Fibroblast of skin of abdomen (primary cell): Measurements from ENCODE around the gene ABHD10. TPM values are rescaled to one million over a fixed set of nuclear protein-coding genes. Genes with fewer than 3 reads are reported as not detected.

ENCODE experiments used
- DNase-seq: peaks from one replicate; pipeline ENCODE4 v3.0.0-alpha.2; 2013
- polyA plus RNA-seq, 2 experiments: library from polyadenylated mRNA; unstranded; fragments of 120-200 nt; gene quantifications; one replicate each; pipeline ENCODE4 v1.2.1, GENCODE V29; 2013; ENCODE audit not compliant: insufficient read length in 2 of 2

Gene ABHD10
- 20.0 TPM for polyA plus RNA-seq (2013, experiment 1 of 2; ENCODE audit: insufficient read length)
- polyA plus RNA-seq (2013, experiment 2 of 2; ENCODE audit: insufficient read length), result 22.0 TPM

DNA sequence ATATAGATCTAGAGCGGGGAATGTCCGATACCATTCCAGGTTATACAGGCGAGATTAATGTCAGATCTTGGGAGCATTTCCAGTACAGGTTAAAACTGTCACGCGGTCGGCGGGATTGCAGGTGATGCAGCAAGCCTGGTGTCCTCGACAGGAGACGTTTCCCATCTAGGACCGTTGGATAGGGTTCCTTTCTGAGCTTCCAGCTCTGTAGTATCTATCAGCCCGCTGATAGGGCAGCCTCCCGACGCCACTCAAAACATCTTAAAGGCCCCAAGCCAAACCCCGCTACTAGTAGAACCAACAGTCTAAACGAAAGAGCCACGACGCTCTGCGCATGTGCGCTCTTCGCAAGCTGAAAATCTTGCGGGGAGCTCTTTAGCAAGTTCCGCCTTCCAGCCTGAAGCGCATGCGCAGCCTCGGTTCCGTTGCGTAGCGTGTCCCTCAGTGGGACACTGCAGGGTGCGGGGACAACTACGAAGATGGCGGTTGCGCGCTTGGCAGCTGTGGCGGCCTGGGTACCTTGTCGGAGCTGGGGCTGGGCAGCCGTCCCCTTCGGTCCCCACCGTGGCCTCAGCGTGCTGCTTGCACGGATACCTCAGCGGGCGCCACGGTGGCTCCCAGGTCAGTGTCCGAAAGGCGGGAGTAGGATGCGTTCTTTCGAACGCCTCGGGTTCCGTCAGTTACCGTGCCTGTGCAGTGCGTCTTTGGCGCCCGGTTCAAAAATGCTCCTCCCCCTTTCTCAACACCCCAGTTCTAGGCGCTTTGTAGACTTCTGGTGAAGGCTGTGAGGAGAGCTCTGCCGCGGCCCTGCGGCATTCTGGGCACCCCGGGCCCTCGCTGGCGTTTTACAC is at the start of gene ABHD10:
Gene ABHD10 (plus strand): TSS at position 444 of the 851 bp plus-strand sequence. CDS start 36 bp downstream, at position 480.
- peak; percentile 98 for DNase-seq

DNA sequence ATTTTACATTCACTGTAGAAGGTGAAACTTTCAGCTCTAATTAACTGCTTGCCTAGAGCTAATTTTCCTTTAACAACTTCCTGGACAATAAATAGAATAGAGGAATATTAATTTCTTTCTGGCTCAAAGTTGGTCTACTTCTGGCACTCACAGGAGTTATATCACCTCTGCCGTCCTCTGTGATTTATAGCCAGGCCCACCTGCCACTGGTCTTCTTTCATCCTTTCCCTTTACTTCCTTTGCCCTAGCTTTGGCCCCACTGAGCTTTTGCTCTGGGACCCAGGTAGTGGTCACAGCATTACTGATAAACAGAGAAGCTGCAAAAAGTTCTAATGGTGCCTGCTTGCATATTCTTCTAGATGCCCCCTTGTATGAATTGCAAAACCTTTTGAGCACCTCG is 49.3 kb upstream of the ABHD10 start:
- no peak for DNase-seq

GRCh38 chr3:111932946-111933345 is 45.9 kb upstream of the ABHD10 start:
- DNase-seq, result no peak

GRCh38 chr3:111936191-111936841 is 42.5 kb upstream of the ABHD10 start:
- DNase-seq, result peak; percentile 83

DNA sequence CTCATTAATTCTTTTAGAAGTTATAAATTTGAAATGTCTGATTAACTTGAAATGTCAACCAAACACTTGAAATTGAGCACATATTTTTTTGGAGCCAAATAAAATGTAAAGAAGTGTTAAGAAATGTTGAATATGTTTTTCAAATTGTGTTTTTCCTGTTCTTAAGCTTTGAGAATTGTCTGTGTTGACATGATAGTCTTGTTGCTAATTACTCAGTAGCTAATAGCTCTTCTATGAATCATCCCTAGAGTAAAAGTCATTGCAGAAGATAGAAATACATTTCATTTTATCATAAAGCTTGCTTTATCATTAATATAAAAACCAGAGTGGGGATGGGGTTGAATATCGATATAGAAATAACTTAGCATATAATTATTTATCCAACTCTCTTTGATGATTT is 41.9 kb upstream of the ABHD10 start:
- peak; percentile 35 for DNase-seq

DNA sequence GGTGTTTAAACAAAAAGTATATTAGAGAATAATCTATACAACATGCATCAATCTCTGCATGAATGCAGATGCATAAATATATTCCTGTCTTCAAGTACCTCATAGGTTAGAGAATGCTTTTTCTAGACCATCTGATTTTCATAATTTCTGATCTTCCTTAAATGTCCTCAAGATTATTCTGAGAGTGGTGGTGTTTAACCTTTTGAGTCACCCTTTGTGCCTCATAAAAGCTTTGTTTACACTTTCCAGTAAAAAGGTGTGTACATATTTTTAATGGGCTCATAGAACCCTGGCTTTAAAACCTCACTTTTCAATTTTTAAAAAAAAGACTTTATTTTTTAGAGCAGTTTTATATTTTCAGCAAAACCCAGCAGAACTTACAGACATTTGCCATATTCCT is 41.0 kb upstream of the ABHD10 start:
- DNase-seq, result no peak

- DNase-seq, result no peak
Observed at GRCh38 chr3:111939873-111940272, 39.0 kb upstream of the ABHD10 start.

DNA sequence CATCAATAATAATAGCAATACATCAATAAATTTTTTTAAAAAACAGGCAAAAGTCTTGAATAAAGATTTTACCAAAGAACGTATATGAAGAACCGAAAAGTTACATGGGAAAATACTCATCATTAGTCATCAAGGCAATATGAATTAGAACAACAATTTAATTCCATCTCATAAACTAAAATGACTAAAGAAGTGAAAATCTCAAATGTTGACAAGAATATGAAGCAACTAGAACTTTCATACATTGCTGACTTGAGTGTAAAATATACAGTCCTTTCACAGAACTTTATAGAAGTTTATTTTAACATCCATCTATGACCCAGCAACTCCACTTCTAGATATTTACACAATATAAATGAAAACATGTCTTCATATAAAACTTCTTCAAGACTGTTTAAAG is 35.3 kb upstream of the ABHD10 start:
- no peak for DNase-seq

DNA sequence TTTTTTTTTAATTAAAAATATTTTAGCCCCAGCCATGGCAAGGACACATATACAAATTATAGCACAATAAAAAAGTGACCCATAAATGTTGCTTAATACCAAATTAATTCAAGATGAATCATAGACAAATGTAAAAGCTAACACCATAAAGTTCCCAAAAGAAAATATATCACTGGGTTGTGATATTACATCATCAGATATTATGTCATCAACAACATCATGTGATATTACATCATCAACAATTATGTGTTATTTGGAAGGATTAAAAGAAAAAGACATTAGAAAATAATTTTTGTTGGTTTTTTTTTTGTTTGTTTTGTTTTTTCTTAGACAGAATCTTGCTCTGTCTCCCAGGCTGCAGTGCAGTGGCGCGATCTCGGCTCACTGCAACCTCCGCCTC is 34.5 kb upstream of the ABHD10 start:
- no peak for DNase-seq

GRCh38 chr3:111947231-111947630 is 31.6 kb upstream of the ABHD10 start:
- peak; percentile 55 for DNase-seq

DNA sequence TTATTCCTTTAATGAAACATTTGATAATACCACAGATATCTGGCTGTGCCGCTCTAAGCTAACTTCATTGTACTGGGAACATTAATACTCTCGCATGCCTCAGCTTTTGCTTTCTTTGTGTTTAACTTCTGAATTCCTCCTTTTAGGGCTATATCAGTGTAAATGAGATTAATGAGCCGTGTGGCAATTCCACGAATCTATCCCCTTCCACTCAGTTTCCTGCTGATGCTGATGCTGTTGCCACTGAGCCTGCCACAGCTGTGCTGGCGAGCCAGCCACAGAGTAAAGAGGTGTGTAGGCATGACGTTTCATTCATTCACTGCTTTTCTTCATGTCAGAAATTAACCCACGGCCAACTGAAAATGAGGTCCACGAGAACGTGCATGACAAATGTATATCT is 30.0 kb upstream of the ABHD10 start:
- no peak for DNase-seq

DNA sequence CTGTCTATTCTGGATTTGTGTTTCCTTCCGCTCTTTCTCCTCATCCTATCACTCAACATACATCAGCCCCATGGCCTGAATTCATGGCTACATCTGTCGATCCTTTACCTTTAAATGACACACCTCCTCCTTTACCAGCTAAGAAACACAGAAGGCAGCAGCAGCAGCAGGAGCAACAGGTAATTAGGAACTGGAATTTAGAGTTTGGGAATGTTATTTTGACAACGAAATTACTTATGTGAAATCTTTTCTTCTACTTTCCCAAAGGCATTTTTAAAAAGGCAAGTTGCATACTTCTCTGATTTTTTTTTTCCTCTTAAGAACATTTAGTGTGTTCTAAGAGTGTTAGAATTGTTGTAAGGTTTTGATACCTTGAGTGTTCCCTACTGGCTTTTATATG is 29.1 kb upstream of the ABHD10 start:
- no peak for DNase-seq

DNA sequence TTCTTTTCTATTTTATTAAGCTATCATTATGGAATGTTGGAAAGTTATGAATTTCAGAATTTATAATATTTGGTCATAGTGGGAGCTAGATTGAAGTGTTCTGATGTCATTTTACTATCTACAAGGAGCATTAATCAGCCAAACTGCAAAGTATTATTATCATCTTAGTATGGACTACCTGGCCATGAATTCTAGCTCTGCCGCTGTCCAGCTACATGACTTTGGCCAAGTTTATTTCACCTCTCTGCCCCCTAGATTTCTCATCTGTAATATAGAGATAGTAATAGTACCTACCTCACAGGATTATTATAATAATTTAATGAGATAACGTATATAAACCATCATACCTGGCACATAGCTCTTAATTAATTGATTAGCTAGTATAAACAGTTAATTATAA is 27.8 kb upstream of the ABHD10 start:
- no peak for DNase-seq

DNA sequence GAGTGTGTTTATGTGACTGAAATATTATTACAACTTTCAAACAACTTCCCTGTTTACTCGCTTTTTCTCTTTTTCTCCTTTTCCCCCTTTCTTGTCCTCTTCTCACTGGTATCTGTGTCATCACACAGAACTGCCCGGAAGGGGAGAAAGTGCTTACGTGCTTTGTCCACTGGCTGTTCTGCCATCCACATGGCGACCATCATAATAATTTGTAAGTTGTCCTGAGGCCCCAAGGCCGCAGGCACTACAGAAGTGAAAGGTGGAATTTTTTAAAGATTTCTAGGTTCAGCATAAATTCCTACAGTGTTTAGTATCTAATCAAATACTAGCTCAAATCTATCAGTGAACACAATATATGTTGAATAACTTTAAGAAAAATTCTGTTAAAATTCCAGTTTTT is 26.7 kb upstream of the ABHD10 start:
- no peak for DNase-seq

DNA sequence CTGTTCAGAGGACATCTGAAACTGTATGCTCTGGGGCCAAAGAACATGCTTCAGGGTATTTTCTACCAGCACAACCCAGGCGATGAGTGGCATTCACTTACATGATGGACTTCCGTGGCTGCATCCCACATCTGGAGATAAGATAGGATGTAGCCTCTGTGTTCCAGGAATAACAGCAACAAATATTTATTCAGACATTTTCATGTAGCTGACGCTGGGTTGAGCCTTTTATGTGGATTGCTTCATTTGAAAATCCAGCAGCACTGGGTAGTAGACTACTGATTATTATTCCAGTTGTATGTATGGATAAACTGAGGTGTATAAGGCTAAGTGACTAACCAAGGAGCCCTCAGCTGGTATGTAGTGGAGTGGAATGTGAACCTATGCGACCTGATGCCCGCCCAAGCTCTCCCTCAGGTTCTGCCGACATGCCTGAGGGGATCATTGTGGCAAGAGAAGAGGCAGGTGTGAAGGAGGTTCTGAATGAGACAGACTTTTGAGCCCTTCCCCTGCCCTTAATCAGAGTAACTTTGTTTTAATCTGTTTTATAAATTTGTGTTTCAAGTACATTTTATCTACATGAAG is 25.9 kb upstream of the ABHD10 start:
- no peak for DNase-seq

GRCh38 chr3:111954228-111954990 is 24.4 kb upstream of the ABHD10 start:
- peak; percentile 79 for DNase-seq

DNA sequence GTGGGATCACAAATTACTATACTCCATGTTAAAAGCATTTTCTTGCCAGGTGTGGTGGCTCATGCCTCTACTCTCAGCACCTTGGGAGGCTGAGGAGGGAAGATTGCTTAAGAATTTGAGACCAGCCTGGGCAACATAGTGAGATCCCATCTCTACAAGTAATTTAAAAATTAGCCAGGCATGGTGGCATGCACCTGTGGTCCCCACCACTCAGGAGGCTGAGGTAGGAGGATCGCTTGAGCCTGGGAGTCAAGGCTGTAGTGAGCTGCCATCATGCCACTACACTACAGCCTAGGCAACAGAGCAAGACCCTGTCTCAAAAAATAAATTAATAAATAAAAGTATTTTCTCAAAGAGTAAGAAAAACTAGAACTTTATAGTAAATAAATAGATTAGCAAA is 22.9 kb upstream of the ABHD10 start:
- no peak for DNase-seq

- DNase-seq, result no peak
Observed at GRCh38 chr3:111956449-111956848, 22.4 kb upstream of the ABHD10 start.

GRCh38 chr3:111956995-111957734 is 21.7 kb upstream of the ABHD10 start:
- DNase-seq, result no peak

- peak; percentile 73 for DNase-seq
Observed at GRCh38 chr3:111961461-111962164, 17.2 kb upstream of the ABHD10 start.

- DNase-seq, result peak; percentile 61
Observed at GRCh38 chr3:111963424-111963823, 15.4 kb upstream of the ABHD10 start.
